DMS153 treated with DMSO at 0.1 percent for 48 hours (cell line): Measurements from ENCODE around the gene HGF.
"Not testable (repeated sequence)": the region's sequence is repeated elsewhere in the genome, so short reads cannot be mapped to it uniquely, and the experiment has no call there.

Experiments used
- DNase-seq: peaks from one replicate; lab custom pipeline; 2025; ENCODE audit not compliant: unreplicated experiment; lab: John Stamatoyannopoulos, UW

The HGF gene

DNA sequence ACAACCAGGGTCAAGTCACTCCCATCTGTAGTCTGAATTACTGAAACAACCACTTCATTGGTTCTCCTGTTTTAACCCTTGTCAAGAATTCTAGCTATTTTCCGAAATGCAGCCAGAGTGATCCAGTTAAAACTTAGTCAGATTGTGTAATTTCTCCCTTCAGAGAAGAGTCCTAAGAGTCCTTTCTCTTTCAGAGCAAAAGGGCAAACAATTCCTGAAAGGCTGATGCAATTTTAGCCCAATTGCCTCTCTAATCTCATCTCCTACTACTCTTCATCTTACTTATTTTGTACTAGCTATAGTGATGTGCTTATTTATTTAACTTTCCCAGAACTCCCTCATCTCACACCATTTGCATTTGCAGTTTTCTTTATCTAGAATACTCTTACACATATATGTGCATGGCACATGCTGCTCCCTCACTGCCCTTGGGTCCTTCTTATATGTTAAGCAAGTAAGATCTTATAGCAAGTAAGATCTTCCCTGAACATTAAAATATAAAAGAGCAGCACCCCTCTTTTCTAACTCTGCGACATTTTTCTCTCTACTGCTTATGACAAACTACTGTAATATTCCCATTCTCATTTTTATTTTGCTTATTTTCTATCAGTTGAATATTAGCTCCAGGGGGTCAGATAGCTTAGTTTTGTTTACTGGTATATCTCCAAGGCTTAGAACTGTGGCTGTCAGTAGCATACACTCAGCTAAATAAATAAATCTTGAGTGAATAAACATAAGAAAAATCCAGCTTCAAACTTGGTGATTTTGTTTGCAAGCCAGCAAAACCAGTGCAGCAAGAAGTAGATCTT is 44.6 kb downstream of the HGF start:
- no peak for DNase-seq

GRCh38 chr7:81722250-81722649 is 47.6 kb downstream of the HGF start:
- not testable (repeated sequence) for DNase-seq

- no peak for DNase-seq
Observed at GRCh38 chr7:81721437-81721836, 48.4 kb downstream of the HGF start.

- DNase-seq = no peak
Observed at GRCh38 chr7:81719865-81720264, 50.0 kb downstream of the HGF start.

GRCh38 chr7:81715984-81716588 is 53.8 kb downstream of the HGF start:
- DNase-seq = peak; percentile 10

DNA sequence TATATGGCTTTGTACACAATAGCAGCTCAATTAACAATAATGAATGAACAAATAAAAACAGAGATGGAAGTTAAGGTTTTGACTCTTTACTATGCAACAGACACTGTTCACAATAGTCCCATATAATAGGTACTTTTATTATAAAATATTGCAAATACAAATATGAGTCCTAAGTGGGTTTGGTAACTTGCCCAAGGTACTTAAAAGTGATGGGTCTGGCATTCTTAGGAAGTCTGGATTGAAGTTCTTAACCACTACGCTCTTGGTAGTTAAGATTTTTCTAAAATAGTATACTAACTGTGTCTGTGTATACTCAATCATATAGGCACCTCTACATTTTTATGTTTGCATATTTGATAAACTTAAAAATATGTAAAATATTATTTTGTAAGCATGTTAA is 55.5 kb downstream of the HGF start:
- no peak for DNase-seq

DNA sequence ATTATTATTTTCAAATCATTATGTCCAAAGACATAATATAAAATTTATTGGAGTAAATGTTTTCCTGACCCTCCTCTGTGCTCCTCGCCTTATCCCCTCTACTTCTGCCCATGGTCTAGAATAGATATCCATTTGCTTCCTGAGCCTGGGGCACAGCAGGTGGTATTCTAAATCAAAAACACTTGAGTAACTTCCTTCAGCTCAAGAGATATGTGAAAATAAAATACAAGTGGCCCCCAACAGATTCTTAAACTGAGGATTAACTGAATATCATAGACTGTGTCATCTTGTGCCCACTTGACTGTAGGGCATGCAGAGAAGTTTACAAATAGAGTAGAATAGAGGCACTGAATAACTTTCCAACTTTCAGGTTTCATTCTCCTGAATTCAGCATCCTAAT is 59.1 kb downstream of the HGF start:
- DNase-seq = no peak

GRCh38 chr7:81709836-81710235 is 60.0 kb downstream of the HGF start:
- DNase-seq = no peak

DNA sequence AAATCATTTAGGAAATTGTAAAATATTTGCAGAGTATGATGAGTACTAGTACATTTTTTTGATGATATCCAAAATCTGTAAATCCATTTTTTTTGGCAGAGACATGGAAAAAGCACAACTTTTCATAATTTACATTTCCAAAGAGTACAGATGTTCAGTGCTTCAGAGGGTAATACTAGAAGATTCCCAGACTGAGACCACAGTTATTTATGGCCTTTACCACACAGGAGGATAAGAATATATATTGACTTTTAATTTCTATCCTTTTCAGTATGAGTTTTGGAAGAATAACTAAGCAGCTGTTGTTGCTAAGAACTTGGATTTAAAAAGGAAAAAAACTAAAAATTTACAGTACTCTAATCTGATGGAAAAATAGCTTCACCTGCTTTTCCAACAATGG is 61.9 kb downstream of the HGF start:
- DNase-seq = no peak

DNA sequence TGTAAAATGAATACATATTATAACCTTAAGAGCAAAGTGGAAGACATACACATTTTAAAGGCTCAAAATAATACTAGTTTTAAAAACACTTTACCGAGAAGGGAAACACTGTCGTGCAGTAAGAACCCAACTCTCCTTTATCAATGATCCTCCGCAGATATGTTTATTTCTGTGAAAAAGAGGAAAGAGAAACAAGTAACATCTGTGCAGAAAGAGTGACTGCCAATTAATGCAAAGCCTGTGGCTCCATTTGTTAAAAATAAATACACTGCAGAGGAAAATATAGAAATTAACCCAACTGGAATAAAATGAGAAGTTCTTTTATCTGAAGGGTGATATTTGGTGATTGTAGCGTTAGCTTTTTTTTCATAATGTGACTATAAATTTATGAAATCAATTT is 62.7 kb downstream of the HGF start:
- DNase-seq = no peak

DNA sequence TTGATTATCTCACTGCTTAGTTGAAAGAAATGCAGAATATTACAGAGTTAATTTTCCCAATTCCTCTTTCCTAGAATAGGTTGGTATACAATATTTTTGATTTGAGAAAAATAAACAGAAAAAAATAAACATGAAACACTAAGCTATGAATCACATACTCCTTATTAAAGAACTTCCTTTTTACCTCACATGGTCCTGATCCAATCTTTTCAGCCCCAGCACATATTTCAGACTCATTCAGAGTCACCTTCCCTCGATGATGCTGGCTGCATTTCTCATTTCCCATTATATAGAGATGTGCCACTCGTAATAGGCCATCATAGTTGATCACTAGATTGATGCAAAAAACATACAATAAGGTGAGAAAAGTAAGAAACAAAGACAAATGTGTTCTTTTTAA is 64.6 kb downstream of the HGF start:
- no peak for DNase-seq

- DNase-seq = no peak
Observed at GRCh38 chr7:81704595-81704994, 65.3 kb downstream of the HGF start.

- DNase-seq = no peak
Observed at GRCh38 chr7:81698965-81699364, 70.9 kb downstream of the HGF start.

DNA sequence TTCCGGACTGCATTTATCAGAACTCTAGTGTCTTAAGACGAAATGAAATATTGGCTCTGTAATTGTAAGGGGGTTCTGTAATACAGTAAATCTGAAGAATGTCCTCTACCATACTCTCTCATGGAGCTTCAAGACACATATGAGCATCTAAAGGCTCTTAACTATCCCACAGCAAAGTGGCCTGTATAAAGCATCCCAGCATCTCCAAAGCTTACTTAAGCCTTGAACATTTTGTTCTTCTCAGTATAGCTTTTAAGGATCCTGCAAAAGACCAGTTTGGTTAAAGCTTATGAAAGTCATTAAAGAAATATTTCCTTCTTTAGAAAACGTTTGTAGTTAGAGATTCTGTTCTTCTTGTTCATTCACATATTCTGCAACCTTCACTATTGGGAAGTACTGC is 75.1 kb downstream of the HGF start:
- no peak for DNase-seq

DNA sequence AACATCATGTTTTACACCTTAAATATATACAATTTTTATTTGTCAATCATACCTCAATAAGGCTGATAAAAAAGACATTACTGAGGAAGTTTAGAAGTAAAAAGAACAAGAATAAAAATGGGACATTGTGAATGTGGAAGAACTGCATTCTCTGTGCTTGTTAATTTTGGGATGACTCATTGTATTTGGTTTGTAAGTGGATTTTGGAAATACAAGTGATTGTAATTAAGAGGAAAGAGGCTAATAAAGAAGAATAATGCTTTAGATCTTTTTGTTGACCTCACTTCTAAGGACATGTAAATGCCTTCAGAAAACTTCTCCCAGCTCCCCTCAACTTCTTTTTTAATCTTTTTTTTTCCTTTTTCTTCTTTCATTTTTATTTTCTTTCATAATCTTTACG is 76.0 kb downstream of the HGF start:
- DNase-seq = no peak

DNA sequence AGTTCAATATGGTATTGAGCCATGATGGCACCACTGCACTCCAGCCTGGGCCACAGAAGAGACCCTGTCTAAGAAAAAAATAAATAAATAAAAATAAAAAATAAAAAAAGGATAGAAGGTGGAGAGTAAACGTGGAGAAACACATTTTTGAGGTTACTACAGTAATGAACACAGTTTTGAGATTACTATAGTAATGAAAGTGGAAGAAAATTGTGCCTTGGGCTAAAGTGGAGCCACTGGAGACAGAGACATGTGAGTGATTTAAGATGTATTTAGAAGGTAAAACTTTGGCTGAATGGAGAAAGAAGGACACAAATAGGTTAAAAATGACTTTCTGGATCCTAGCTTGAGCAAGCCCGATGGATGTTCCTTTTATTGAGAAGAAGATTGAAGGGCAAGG is 76.8 kb downstream of the HGF start:
- no peak for DNase-seq

DNA sequence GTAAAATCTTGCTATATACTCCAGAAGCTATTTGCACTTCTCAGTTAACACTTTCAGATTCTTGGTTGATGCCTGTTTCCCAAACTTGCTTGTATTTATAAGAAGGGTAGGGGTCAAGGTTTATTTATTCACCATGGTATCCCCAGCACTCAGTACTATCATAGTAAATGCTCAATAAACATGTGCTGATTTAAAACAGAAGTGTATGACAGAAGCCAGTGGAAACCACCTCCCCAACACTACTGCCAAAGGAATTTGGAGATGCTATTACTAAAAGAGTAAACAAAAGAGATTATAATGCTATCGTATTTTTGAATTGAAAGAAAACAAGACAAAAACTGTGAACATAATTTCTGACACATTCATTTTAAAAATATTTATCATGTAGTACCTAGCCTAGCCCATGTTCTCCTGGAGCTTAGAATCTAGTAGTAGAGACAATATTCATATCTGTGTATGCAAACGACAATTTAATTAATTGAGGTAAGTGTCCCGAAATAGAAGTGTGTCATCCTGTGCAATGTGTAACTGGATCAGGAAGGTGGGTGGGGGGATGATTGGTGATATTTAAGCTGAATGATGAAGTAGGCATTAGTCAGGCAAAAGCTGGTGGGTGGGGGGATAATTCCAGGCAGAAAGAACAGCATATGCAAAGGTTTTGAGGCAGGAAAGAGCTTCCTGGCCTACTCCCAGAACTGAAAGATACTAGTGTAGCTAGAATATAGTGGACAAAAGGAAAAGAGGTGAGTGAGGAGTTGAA is 77.5 kb downstream of the HGF start:
- DNase-seq = no peak

DNA sequence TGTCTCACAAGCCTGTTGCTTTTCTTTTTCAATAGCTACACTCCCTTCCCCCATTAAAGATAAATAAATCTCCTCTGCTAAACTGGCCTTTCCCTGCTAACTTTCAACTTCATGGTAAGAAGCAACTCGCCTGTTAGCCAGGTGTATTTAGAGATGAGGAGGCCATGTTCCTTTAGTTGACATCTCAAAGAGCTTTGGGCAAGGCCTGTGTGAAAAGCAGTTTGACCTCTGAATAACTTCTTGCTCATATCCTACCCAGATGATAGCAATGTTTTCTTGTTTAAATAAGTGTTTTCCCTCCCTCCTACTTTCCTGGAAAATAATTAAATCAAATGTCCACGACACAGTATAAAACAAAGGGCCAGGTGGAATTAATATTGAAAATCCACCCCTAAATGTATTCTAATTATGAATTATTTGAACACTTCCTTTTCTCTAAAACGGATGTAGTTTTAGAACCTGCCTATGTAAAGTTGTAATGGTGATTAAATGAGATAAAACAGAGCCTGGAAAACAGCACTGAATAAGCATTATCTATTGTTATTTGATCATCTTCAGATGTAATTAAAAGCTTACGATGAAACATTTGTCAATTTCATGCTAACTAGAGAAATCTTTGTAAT is 78.5 kb downstream of the HGF start:
- no peak for DNase-seq

- no peak for DNase-seq
Observed at GRCh38 chr7:81690688-81691087, 79.2 kb downstream of the HGF start.

DNA sequence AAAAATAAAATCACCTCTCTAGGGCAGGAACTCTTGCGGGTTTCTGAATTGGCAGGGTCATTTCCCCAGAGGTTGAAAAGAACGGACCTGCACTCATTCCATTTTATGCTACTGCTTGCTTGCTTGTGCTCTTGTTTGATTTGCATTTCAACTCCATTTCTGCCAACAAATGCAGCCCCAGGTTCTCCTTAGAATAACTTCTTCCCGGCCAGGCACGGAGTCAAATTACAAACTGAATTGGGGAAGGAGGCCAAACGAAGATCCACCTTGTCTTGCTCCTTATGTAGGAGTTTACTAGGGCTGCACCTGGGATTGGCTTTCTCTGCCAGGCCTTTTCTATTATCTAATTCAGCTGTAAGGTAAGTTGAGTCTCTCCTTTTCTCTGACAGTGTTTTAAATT is 79.6 kb downstream of the HGF start:
- DNase-seq = no peak

DNA sequence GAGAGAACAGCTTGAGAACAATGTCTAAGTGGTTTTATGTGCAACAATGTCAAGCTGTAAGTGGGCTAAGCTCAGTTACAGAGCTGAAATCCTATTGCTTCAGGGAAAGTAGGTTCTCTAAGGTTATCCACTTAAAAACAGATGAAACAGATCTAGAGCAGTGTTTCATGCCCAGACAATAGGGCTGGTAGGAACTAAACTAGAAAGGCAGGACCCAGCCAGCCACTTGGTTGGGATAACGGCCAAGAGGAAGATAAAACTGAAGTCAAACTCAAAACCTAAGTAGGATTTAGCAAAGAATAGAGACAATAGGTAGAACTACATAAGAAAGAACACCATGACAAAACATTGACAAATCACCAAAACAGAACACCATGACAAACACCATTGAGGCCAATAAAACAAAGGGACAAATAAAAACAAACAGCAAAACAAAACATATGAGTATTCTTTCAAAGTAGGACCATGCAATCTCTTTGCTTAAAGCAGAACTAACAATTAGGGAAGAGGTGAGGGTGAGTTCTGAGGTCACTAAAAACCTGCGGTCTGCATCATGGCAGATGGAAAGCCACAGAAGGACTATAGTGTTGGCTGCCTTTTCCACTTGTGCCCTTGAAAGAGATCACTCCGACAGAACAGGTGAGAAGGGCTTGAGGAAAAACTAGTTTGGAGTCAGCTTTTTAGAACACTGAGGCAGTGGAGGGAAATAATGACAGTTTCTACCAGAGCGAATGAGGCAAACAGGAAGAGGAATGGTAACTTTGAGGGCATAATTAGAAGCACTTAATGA is 81.0 kb downstream of the HGF start:
- DNase-seq = no peak
